MG63 (cell line): ENCODE measurements around the gene AAK1. TPM values are rescaled to one million over a fixed set of nuclear protein-coding genes. Genes with fewer than 3 reads are reported as not detected.
"Not testable (repeated sequence)": the region's sequence is repeated elsewhere in the genome, so short reads cannot be mapped to it uniquely, and the experiment has no call there.

Experiments used
- DNase-seq: peaks from one replicate; pipeline ENCODE4 v3.0.0-alpha.2; 2020
- H3K27me3 ChIP-seq: fragments of 250-450 bp; sonication (Bioruptor Pico); 2 replicates; pipeline ENCODE4 v1.5.1; 2020; ENCODE audit warnings: mild to moderate bottlenecking, moderate library complexity
- H3K36me3 ChIP-seq: fragments of 250-450 bp; sonication (Bioruptor Pico); 2 replicates; pipeline ENCODE4 v1.5.1; 2020; ENCODE audit warnings: mild to moderate bottlenecking, moderate library complexity
- H3K4me3 ChIP-seq: fragments of 250-450 bp; sonication (Bioruptor Pico); 2 replicates; pipeline ENCODE4 v1.5.1; 2020; ENCODE audit warnings: mild to moderate bottlenecking, moderate library complexity
- H3K9me3 ChIP-seq: fragments of 250-450 bp; sonication (Bioruptor Pico); 2 replicates; pipeline ENCODE4 v1.5.1; 2020; ENCODE audit warnings: mild to moderate bottlenecking, moderate library complexity
- total RNA-seq: library from RNA; depleted of rRNA; stranded (reverse); fragments of >200 nt; shearing (Covaris generic); gene quantifications from 2 replicates; pipeline ENCODE4 v1.2.3, GENCODE V29; 2014; ENCODE audit warnings: low replicate concordance; rRNA removed

AAK1 gene
- 9.4 and 10.9 TPM in 2 replicates for total RNA-seq

GRCh38 chr2:69643602-69644505, at the start of gene AAK1:
TSS of gene AAK1 (minus strand) at chr2:69643739. CDS start at chr2:69643040, 699 bp downstream.
- peak; percentile 93 for DNase-seq
- Histone ChIP-seq H3K36me3 (peaks cover 17% of the 10 kb centered on the region), H3K9me3 (no peaks in the 10 kb centered on the region), H3K27me3 (no peaks in the 10 kb centered on the region), H3K4me3 (peak within 1 kb of the TSS; percentile 98)

GRCh38 chr2:69692424-69692823, 48.9 kb upstream of the AAK1 start:
- Histone ChIP-seq H3K36me3 (no peaks in the 10 kb centered on the region), H3K9me3 (no peaks in the 10 kb centered on the region), H3K27me3 (no peaks in the 10 kb centered on the region), H3K4me3 (no peak overlapping the region)
- no peak for DNase-seq

GRCh38 chr2:69689969-69690368, 46.4 kb upstream of the AAK1 start:
- H3K9me3 ChIP-seq: no peaks in the 10 kb centered on the region
- H3K4me3 ChIP-seq: no peak overlapping the region
- no peak for DNase-seq
- H3K27me3 ChIP-seq: no peaks in the 10 kb centered on the region
- no peaks in the 10 kb centered on the region for H3K36me3 ChIP-seq

GRCh38 chr2:69689466-69689865, 45.9 kb upstream of the AAK1 start:
- Histone ChIP-seq H3K9me3 (no peaks in the 10 kb centered on the region), H3K27me3 (no peaks in the 10 kb centered on the region), H3K4me3 (no peak overlapping the region), H3K36me3 (no peaks in the 10 kb centered on the region)
- DNase-seq: no peak

- Histone ChIP-seq H3K27me3 (no peaks in the 10 kb centered on the region), H3K36me3 (no peaks in the 10 kb centered on the region), H3K4me3 (no peak overlapping the region), H3K9me3 (no peaks in the 10 kb centered on the region)
- DNase-seq: no peak
These were observed 44.6 kb upstream of the AAK1 start for GRCh38 chr2:69687971-69688611.

GRCh38 chr2:69686813-69687212, 43.3 kb upstream of the AAK1 start:
- Histone ChIP-seq H3K27me3 (no peaks in the 10 kb centered on the region), H3K4me3 (no peak overlapping the region), H3K36me3 (no peaks in the 10 kb centered on the region), H3K9me3 (no peaks in the 10 kb centered on the region)
- DNase-seq: no peak

GRCh38 chr2:69685321-69686048, 41.9 kb upstream of the AAK1 start:
- Histone ChIP-seq H3K36me3 (no peaks in the 10 kb centered on the region), H3K4me3 (no peak overlapping the region), H3K27me3 (no peaks in the 10 kb centered on the region), H3K9me3 (no peaks in the 10 kb centered on the region)
- peak; percentile 54 for DNase-seq

- Histone ChIP-seq H3K36me3 (no peaks in the 10 kb centered on the region), H3K4me3 (no peak overlapping the region), H3K9me3 (no peaks in the 10 kb centered on the region), H3K27me3 (no peaks in the 10 kb centered on the region)
- DNase-seq: peak; percentile 26
These were observed 39.8 kb upstream of the AAK1 start for GRCh38 chr2:69683170-69683971.

- H3K4me3 ChIP-seq: no peak overlapping the region
- no peaks in the 10 kb centered on the region for H3K36me3 ChIP-seq
- H3K27me3 ChIP-seq: no peaks in the 10 kb centered on the region
- no peak for DNase-seq
- H3K9me3 ChIP-seq: no peaks in the 10 kb centered on the region
These were observed 39.0 kb upstream of the AAK1 start for GRCh38 chr2:69682525-69682924.

GRCh38 chr2:69680001-69680675, 36.6 kb upstream of the AAK1 start:
- Histone ChIP-seq H3K36me3 (no peaks in the 10 kb centered on the region), H3K27me3 (no peaks in the 10 kb centered on the region), H3K9me3 (no peaks in the 10 kb centered on the region), H3K4me3 (no peak overlapping the region)
- DNase-seq: no peak

- DNase-seq: no peak
- Histone ChIP-seq H3K27me3 (no peaks in the 10 kb centered on the region), H3K4me3 (no peak overlapping the region), H3K9me3 (no peaks in the 10 kb centered on the region), H3K36me3 (no peaks in the 10 kb centered on the region)
These were observed 34.4 kb upstream of the AAK1 start for GRCh38 chr2:69677914-69678313.

- Histone ChIP-seq H3K9me3 (peaks cover 3% of the 10 kb centered on the region; the same call in 1 of the 2 replicates), H3K4me3 (no peak overlapping the region), H3K27me3 (no peaks in the 10 kb centered on the region), H3K36me3 (no peaks in the 10 kb centered on the region)
- DNase-seq: no peak
These were observed 32.6 kb upstream of the AAK1 start for GRCh38 chr2:69676146-69676545.

GRCh38 chr2:69674316-69674670, 30.8 kb upstream of the AAK1 start:
- Histone ChIP-seq H3K27me3 (no peaks in the 10 kb centered on the region), H3K4me3 (no peak overlapping the region), H3K9me3 (peaks cover 3% of the 10 kb centered on the region; the same call in 1 of the 2 replicates), H3K36me3 (no peaks in the 10 kb centered on the region)
- no peak for DNase-seq

GRCh38 chr2:69673098-69673497, 29.6 kb upstream of the AAK1 start:
- not testable (repeated sequence) for H3K36me3 ChIP-seq, H3K9me3 ChIP-seq, DNase-seq

GRCh38 chr2:69669666-69670065, 26.1 kb upstream of the AAK1 start:
- peaks cover 3% of the 10 kb centered on the region for H3K9me3 ChIP-seq
- H3K36me3 ChIP-seq: no peaks in the 10 kb centered on the region
- no peaks in the 10 kb centered on the region for H3K27me3 ChIP-seq
- H3K4me3 ChIP-seq: no peak overlapping the region
- DNase-seq: no peak

More at GRCh38 chr2:69673098-69673497, 29.6 kb upstream of the AAK1 start:
- H3K27me3 ChIP-seq, H3K4me3 ChIP-seq: not testable (repeated sequence)

GRCh38 chr2:69668598-69668997, 25.1 kb upstream of the AAK1 start:
- Histone ChIP-seq H3K36me3 (no peaks in the 10 kb centered on the region), H3K9me3 (peaks cover 9% of the 10 kb centered on the region), H3K4me3 (no peak overlapping the region), H3K27me3 (no peaks in the 10 kb centered on the region)
- no peak for DNase-seq
